Muscle of arm (tissue), 12 donors: ENCODE measurements around the gene WNT3A. TPM values are rescaled to one million over a fixed set of nuclear protein-coding genes. Genes with fewer than 3 reads are reported as not detected.

Experiments
- DNase-seq: peaks from one replicate; pipeline ENCODE4 v3.0.0-alpha.2; 2013
- polyA plus RNA-seq, 12 donors: library from polyadenylated mRNA; unstranded; fragments of 120-200 nt; gene quantifications; one replicate each; pipeline ENCODE4 v1.2.1, GENCODE V29; 2013; ENCODE audit not compliant: insufficient read length in 12 of 12

Gene WNT3A
- polyA plus RNA-seq, 12 donors: 0.04 to 2.0 (median 0.38) TPM; not detected in 8

GRCh38 chr1:228048659-228049298, 42.0 kb downstream of the WNT3A start:
- no peak for DNase-seq

GRCh38 chr1:228050571-228051231, 43.9 kb downstream of the WNT3A start:
- no peak for DNase-seq

- DNase-seq: no peak
These were observed 51.6 kb downstream of the WNT3A start for GRCh38 chr1:228058172-228058948.

GRCh38 chr1:228058949-228059633, 52.3 kb downstream of the WNT3A start:
- DNase-seq: no peak

DNA sequence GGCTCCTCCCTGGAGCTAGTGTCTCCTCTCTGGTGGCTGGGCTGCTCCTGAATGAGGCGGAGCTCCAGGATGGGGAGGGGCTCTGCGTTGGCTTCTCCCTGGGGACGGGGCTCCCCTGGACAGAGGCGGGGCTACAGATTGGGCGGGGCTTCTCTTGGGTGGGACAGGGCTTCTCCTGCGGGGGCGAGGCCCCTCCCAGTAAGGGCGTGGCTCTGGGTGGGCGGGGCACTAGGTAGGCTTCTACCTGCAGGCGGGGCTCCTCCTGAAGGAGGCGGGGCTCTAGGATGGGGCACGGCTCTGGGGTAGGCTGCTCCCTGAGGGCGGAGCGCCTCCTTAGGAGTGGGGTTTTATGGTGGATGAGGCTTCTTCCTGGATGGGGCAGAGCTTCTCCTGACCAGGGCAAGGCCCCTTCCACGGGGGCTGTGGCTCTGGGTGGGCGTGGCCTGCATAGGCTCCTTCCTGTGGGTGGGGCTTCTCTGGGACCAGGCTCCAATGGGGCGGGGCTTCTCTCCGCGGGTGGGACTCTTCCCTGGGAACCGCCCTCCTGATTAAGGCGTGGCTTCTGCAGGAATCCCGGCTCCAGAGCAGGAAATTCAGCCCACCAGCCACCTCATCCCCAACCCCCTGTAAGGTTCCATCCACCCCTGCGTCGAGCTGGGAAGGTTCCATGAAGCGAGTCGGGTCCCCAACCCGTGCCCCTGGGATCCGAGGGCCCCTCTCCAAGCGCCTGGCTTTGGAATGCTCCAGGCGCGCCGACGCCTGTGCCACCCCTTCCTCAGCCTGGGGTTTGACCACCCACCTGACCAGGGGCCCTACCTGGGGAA, 53.0 kb downstream of the WNT3A start:
- no peak for DNase-seq

- no peak for DNase-seq
These were observed 53.8 kb downstream of the WNT3A start for GRCh38 chr1:228060458-228061190.

- no peak for DNase-seq
These were observed 54.8 kb downstream of the WNT3A start for GRCh38 chr1:228061411-228062084.

DNA sequence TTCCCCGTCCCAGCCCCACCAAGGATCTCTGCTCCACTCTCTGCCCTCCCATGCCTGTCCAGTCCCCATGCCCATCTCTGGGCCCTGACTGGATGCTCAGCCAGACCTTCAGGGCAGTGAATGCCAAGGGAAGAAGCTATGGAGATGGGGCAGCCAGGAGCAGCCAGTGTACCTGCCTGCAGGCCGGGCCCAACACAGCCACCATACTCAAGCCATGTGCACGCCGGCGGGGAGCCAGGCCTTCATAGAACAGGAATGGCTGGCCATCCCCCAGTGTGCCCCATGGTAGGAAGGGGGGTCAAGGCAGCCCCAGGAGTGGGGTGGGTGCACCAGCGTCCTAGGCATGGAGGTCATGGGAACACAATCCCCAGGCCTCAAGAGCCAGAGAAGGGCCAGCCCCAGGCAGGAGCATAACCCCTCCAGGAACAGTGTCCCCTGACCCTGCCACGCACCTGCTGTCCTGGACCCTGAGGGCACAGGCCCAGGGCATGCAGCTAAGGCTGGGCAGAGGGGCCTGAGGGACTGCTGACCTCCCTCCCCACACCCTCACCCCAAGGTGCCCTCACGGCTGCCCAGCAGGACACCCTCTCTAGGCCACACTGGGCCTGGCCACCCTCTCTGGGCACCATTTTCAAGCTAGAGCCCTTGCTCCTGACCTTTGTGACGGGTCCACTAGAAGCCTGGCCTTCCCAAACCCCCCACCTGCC, 55.4 kb downstream of the WNT3A start:
- DNase-seq: no peak

DNA sequence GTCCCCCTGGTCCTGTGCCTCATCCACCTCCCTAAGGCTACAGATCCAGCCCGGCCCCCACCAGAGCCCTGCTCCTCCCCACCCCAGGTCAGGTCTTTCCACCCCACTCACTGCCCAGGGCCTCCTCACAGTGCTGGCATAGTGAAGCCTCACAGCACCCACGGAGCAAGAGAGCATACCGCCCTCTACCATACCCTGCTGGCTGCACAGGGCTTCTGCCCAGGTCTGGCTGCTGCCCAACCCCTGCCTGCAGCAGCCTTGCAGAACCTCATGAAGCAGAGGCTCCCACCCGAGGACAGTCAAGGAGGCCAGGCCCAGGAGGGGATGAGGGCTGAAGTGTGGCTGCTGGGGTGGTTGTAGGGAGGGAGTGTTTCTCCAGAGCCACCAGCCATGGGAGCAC, 56.0 kb downstream of the WNT3A start:
- no peak for DNase-seq

- DNase-seq: no peak
These were observed 56.7 kb downstream of the WNT3A start for GRCh38 chr1:228063251-228064191.

GRCh38 chr1:228064296-228064695, 57.5 kb downstream of the WNT3A start:
- DNase-seq: no peak

DNA sequence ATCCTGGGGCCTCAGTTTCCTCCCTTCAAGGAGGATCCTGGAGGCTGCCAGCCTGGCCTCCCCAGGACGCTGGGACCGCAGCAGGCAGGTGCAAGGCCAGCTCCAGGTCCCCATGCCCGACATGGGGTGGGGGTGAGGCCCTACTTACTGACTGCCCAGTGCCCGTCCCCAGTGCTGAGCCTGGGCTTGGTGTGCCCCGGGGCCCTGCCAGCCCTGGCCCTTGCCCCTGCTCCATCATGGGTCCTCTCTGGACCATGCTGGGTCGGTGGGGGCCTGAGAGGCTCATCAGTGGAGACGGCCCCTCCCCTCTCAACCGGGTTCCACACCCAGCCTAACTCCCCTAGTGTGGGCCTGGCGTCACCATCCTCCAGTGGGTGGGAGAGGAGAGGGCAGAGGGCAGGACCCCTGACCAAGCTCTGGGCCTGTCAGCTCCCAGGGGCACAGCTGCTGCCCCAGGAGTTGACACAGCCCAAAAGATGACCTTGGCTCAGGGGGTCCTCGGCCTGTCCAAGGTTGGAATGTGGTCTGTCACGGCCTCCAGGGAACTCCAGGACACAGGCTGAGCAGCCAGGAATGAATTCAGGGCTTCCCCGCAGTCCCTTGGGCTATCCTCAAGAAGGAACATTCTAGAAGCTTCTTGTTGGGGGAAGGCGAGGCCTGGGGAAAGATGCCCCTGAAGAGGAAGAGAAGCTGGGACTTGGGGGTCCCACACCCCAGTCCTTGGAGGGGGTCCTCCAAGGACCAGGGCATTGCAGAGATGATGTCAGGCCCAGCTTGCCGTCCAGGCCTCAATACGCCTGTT, 58.1 kb downstream of the WNT3A start:
- no peak for DNase-seq

- no peak for DNase-seq
These were observed 58.9 kb downstream of the WNT3A start for GRCh38 chr1:228065543-228066347.

GRCh38 chr1:228066416-228066815, 59.6 kb downstream of the WNT3A start:
- no peak for DNase-seq

GRCh38 chr1:228066891-228067654, 60.3 kb downstream of the WNT3A start:
- no peak for DNase-seq

DNA sequence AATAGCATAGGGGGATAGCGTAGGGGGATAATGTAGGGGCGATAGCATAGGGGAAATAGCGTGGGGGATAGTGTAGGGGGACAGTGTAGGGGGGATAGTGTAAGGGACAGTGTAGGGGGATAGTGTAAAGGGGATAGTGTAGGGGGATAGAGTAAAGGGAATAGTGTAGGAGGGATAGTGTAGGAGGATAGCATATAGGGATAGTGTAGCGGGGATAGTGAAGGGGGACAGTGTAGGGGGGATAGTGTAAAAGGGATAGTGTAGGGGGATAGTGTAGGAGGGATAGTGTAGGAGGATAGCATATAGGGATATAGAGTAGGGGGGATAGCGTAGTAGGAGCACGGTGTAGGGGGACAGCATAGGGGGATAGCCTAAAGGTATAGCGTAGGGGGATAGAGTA, 61.6 kb downstream of the WNT3A start:
- DNase-seq: no peak
